ENCODE results near the gene RTBDN.
A peak's percentile ranks its signal among the peaks of the same experiment; 100 is the strongest.

Gene RTBDN

GRCh38 chr19:12834566-12834943 lies at the start of gene RTBDN:
RTBDN (minus strand) TSS chr19:12834579; CDS start chr19:12829979, 4,600 bp downstream.
- DNase-seq = peak; percentile 20

GRCh38 chr19:12882589-12882988 lies 48.2 kb upstream of the RTBDN start:
- no peak for DNase-seq

GRCh38 chr19:12881172-12881808 lies 46.9 kb upstream of the RTBDN start, which contains the start of gene DNASE2:
DNASE2 (minus strand) TSS chr19:12881449; CDS start chr19:12881375, 74 bp downstream.
- DNase-seq = peak; percentile 96

- no peak for DNase-seq
Observed at GRCh38 chr19:12880551-12881171, 46.3 kb upstream of the RTBDN start.

- no peak for DNase-seq
Observed at GRCh38 chr19:12875086-12875485, 40.7 kb upstream of the RTBDN start.

GRCh38 chr19:12873891-12874745 lies 39.7 kb upstream of the RTBDN start:
- DNase-seq = no peak

DNA sequence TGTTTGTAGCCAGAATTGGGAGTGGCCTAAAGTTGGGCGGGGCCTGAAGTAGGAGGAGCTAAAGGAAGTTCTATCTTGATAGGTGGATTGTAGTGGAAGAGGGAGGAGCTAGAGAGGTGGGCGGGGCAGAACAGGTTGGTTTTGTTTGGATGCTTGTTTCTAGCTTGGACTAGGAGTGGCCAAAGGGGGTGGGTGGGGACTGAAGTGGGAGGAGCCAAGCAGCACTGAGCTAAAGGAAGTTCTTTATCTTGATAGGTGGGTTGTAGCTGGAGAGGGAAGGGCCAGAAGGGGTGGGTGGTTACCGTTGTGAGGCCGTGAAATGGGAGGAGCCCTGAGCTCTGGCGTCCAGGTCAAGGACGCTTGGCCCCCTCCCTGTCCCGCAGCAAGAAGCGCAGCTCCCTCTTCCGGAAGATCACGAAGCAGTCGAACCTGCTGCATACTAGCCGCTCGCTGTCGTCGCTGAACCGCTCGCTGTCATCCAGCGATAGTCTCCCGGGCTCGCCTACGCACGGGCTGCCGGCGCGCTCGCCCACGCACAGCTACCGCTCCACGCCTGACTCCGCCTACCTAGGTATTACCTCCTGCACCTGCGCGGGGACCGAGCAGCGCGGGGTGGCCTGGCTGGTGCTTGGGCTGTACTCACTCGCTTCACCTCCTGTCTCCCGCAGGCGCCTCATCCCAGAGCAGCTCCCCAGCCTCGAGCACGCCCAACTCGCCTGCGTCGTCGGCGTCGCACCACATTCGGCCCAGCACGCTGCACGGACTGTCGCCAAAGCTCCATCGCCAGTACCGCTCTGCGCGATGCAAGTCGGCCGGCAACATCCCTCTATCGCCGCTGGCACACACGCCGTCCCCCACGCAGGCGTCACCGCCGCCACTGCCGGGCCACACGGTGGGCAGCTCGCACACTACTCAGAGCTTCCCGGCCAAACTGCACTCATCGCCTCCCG lies 38.8 kb upstream of the RTBDN start:
- DNase-seq = no peak

DNA sequence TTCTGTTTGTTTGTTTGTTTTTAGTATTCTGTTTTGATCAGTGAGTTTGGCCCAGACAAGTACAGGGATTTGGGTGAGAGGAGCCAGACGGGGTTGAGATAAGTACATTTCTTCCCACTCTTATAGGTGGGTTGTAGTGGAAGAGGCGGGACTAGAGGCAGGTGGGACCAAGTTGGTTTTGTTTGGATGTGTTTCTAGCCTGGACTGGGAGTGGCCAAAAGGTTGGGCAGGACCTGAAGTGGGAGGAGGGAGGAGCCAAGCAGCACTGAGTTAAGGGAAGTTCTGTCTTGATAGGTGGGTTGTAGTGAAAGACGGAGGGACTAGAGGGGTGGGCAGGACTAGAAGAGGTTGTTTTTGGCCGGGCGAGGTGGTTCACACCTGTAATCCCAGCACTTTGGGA lies 37.9 kb upstream of the RTBDN start:
- DNase-seq = no peak

DNA sequence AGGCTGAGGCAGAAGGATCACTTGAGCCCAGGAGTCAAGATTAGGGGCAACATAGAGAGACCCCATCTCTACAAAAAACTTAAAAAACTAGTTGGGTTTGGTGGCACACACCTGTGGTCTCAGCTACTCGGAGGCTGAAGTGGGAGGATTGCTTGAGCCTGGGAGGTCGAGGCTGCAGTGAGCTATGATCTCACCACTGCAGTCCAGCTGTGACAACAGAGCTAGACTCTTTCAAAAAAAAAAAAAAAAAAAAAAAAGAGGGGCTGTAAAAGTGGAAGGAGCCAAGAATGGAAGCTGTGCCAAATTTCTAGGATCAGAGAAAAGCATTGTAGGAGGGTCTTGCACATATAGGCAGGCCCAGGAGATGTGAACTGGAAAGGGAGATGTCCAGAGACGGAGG lies 37.3 kb upstream of the RTBDN start:
- DNase-seq = no peak

- no peak for DNase-seq
Observed at GRCh38 chr19:12868540-12869112, 34.2 kb upstream of the RTBDN start.

DNA sequence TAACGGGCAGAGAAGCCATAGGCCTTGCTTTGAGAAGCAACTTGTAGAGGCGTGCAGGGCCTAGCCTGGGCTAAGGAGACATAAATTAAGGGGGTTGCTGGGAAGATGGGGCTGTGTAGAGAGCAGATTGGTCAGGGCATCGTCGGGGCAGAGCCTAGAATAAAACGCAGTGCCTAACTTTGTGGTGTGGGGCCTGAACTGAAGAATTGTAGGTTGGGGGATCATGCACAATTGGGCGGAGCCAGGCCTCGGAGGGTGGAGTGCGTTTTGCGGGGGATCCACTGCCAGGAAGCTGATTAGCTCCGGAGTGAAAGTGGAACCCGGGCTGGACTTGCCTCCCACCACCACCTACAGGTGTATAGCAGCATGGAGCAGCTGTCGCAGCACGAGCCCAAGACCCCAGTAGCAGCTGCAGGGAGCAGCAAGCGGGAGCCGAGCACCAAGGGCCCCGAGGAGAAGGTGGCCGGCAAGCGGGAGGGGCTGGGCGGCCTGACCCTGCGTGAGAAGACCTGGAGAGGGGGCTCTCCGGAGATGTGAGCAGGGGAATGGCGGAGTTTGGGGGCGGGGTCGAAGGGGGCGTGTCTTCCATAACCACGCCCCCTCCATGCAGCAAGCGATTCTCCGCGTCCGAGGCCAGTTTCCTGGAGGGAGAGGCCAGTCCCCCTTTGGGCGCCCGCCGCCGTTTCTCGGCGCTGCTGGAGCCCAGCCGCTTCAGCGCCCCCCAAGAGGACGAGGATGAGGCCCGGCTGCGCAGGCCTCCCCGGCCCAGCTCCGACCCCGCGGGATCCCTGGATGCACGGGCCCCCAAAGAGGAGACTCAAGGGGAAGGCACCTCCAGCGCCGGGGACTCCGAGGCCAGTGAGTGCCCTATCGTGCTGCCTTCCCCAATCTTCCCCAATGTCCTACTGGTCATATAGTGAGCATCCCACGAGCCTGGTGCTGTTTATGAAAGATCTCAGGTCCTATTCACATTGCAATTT lies 33.0 kb upstream of the RTBDN start:
- no peak for DNase-seq

DNA sequence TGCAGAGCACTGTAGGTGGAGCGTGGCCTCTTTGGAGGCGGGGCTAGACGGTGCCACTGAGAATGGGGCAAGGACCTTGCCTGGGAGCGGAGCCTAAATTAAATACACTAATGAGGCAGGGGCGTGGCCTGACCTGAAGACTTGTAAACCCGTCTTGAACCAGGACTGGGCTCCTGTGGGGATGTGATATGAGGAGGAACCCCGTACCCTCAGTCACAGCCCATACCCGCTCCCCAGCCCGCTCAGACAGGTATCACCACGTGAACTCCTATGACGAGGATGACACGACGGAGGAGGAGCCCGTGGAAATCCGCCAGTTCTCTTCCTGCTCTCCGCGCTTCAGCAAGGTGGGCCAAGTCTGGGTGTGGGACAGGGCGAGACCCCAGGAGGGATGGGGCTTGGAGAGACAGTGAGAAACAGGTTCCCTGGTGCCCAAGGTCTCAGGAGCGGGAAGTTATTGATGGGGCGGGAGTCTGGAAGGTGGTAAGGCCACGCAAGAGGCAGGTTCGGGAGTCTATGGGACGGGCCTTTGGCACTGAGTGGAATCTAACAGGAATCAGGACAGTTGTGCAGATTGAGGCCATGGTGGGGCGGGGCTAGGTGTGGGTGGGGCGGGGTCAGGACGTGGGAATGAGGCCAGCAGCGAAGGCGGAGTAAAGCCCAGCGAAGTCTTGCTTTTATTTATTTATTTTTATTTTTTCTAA lies 32.2 kb upstream of the RTBDN start:
- no peak for DNase-seq

DNA sequence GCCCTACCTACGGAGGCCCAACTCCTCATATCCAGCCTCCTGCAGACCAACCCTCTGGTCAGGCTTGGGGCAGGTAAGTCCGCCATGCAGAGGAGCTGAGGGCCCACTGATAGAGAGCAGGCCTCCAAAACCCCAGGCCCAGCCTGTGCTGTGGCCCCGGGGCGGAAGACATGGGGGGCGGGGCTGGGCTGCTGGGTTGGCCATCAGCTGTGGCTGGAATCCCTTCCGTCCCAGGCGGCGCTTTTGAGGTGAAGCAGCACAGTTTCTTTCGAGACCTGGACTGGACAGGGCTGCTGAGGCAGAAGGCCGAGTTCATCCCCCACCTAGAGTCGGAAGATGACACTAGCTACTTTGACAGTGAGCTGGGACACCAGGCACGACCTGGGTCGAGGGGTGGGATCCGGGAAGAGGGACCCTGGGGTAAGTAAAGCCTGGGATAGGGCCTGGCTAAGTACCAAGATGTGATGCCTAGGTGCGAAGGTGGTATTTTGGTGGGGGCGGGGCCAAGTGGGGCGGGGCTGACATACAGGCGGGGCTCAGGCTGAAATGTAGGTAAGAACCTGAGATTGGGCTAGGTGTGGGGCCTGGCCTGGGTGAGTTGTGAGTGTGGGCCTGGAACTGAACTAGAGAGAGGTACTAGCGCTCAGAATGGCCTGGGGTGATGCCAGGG lies 31.5 kb upstream of the RTBDN start:
- no peak for DNase-seq

GRCh38 chr19:12864721-12865715 lies 30.6 kb upstream of the RTBDN start:
- DNase-seq = no peak

DNA sequence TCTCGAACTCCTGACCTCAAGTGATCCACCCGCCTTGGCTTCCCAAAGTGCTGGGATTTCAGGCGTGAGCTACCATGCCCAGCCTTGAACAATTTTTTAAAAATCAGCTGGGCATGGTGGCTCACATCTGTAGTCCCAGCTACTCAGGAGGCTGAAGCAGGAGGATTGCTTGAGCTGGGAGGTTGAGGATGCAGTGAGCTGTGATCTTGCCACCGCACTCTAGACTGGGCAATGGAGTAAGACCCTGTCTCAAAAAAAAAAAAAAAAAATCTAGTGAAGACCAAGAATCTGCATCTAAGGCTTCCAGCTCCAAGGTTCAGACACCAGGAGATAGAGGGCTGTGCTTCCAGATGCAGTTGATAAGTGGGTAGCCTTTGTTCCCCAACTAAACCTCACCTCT lies 29.8 kb upstream of the RTBDN start:
- DNase-seq = no peak

GRCh38 chr19:12859546-12859945 lies 25.2 kb upstream of the RTBDN start:
- DNase-seq = no peak

DNA sequence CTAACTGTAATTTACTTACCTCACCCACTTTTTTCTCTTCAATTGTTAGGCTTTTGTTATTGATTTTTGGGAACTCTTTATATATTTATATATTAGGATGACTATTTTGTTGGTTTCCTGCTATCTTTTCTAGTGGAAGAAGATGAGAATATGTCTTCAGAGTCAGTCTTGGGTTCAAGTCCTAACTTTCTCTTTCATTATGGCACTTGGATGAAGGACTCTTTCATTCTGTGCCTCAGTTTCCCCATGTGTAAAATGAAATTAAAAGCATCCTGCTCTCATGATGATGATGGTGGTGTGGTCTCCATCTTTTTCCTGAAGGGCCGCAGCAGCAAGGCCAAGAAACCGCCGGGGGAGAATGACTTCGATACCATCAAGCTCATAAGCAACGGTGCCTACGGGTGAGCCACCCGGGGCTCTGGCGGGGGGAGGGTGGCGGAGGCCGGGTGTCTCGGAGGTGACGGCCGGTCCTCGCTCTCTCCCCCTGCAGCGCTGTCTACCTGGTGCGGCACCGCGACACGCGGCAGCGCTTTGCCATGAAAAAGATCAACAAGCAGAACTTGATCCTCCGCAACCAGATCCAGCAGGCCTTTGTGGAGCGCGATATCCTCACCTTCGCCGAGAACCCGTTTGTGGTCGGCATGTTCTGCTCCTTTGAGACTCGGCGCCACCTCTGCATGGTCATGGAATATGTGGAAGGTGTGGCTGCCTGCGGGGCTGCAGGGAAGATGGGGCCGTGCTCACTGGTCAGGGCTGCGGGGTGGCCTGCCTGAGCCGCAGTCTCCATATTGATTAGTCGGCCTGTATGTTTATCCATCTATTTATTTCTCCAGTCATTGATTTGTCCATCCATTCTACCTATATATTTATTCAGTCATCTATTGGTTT lies 23.9 kb upstream of the RTBDN start:
- no peak for DNase-seq
